Ovary (tissue), 3 donors: ENCODE results near the gene APOL6.

Experiments used
- EP300 ChIP-seq: sonication (generic); formaldehyde crosslinking; IDR thresholded peaks from one replicate; pipeline ENCODE4 v1.6.1; 2017; ENCODE audit warnings: antibody characterized with exemption
- POLR2A ChIP-seq: fragments of 450-650 bp; IDR thresholded peaks from one replicate; pipeline ENCODE4 v1.6.1; 2017; ENCODE audit warnings: antibody characterized with exemption, mild to moderate bottlenecking, moderate library complexity
- TF ChIP-seq, protein P1 (sequence below), 3 donors: fragments of 450-650 bp in 2 of 3; fragments of 200-600 bp in 1 of 3; IDR thresholded peaks; one replicate each; pipeline versions ENCODE4 v1.5.1 to v1.8.0; 2016 to 2022; ENCODE audit warnings: antibody characterized with exemption in 3 of 3, mild to moderate bottlenecking in 1 of 3
- donor health status: DM: no; HTN: no; CAD: no.

DNA sequence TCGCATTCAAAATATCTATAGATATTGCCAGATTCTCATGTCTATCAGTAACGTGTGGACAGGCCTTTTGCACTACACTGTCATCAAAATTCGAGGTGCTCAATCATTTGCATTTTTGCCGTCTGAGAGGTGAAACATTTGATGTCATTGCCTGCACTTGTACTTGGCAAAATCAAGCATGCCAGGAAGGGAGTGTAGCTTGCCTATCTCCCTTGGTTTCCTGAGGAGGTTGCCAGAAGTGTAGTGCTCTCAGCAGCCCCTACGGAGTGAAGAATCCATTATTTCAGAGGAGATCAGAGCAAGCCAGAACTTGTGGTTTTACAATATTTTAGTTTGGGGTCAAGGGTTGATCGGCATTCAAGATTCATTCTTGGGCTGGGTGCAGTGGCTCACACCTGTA lies 39.2 kb downstream of the APOL6 start:
- TF ChIP-seq, protein P1, sequence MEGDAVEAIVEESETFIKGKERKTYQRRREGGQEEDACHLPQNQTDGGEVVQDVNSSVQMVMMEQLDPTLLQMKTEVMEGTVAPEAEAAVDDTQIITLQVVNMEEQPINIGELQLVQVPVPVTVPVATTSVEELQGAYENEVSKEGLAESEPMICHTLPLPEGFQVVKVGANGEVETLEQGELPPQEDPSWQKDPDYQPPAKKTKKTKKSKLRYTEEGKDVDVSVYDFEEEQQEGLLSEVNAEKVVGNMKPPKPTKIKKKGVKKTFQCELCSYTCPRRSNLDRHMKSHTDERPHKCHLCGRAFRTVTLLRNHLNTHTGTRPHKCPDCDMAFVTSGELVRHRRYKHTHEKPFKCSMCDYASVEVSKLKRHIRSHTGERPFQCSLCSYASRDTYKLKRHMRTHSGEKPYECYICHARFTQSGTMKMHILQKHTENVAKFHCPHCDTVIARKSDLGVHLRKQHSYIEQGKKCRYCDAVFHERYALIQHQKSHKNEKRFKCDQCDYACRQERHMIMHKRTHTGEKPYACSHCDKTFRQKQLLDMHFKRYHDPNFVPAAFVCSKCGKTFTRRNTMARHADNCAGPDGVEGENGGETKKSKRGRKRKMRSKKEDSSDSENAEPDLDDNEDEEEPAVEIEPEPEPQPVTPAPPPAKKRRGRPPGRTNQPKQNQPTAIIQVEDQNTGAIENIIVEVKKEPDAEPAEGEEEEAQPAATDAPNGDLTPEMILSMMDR (IDR thresholded peaks at IDR 0.05): no peak
- TF ChIP-seq EP300 (no peak), POLR2A (no peak)
